HepG2 (cell line): ENCODE measurements around the gene ACSM2B. TPM values are rescaled to one million over a fixed set of nuclear protein-coding genes. Genes with fewer than 3 reads are reported as not detected.

ENCODE experiments used
- AHDC1 ChIP-seq: sonication (generic); formaldehyde crosslinking; IDR thresholded peaks from 2 replicates; pipeline ENCODE4 v1.5.1; 2020; ENCODE audit warnings: mild to moderate bottlenecking, missing genetic modification reagents, borderline replicate concordance
- ASH2L ChIP-seq: fragments of 300-600, 200-600 bp; sonication (generic); IDR thresholded peaks from 2 replicates; pipeline ENCODE4 v1.7.0; 2017; ENCODE audit warnings: low read depth, mild to moderate bottlenecking, moderate library complexity, mixed read lengths, low read length; ENCODE audit not compliant: insufficient read length
- ATF7-NPFF ChIP-seq: sonication (generic); formaldehyde crosslinking; IDR thresholded peaks from 2 replicates; pipeline ENCODE4 v1.8.1; 2023; ENCODE audit warnings: mild to moderate bottlenecking, low read depth, missing genetic modification reagents, moderate library complexity
- ELF3 ChIP-seq: IDR thresholded peaks from 2 replicates; pipeline ENCODE4 v1.6.1; 2016; ENCODE audit warnings: missing genetic modification reagents, missing compliant biosample characterization
- FOXJ3 ChIP-seq: sonication (generic); formaldehyde crosslinking; IDR thresholded peaks from 2 replicates; pipeline ENCODE4 v1.4.0; 2020; ENCODE audit warnings: missing genetic modification reagents, mild to moderate bottlenecking, borderline replicate concordance
- ISL2 ChIP-seq: sonication (generic); formaldehyde crosslinking; IDR thresholded peaks from 2 replicates; pipeline ENCODE4 v1.5.0; 2020; ENCODE audit warnings: missing genetic modification reagents
- ISX ChIP-seq: sonication (generic); formaldehyde crosslinking; conservative IDR thresholded peaks from 2 replicates; pipeline ENCODE4 v1.5.0; 2020; ENCODE audit warnings: missing genetic modification reagents
- KAT8 ChIP-seq: IDR thresholded peaks from 2 replicates; pipeline ENCODE4 v1.6.1; 2016; ENCODE audit warnings: missing genetic modification reagents, missing compliant biosample characterization
- KLF9 ChIP-seq: IDR thresholded peaks from 2 replicates; pipeline ENCODE4 v1.6.1; 2016; ENCODE audit warnings: low read depth
- MIER3 ChIP-seq: IDR thresholded peaks from 2 replicates; pipeline ENCODE4 v1.6.1; 2016; ENCODE audit warnings: missing compliant biosample characterization, borderline replicate concordance
- SRSF9 ChIP-seq: fragments of 200-400 bp; formaldehyde crosslinking; IDR thresholded peaks from 2 replicates; pipeline ENCODE4 v1.6.1; 2018; ENCODE audit warnings: borderline replicate concordance, mild to moderate bottlenecking, low read depth, low read length; ENCODE audit not compliant: insufficient read depth, poor library complexity, severe bottlenecking
- TBP ChIP-seq: sonication (generic); formaldehyde crosslinking; IDR thresholded peaks from 2 replicates; pipeline ENCODE4 v1.5.0; 2020; ENCODE audit warnings: missing genetic modification reagents
- THAP9 ChIP-seq: sonication (generic); formaldehyde crosslinking; IDR thresholded peaks from 2 replicates; pipeline ENCODE4; 2020; ENCODE audit warnings: missing genetic modification reagents, mild to moderate bottlenecking, borderline replicate concordance
- ZBTB26 ChIP-seq: IDR thresholded peaks from 2 replicates; pipeline ENCODE4 v1.6.1; 2016; ENCODE audit warnings: missing compliant biosample characterization, missing genetic modification reagents, borderline replicate concordance
- ZFP1 ChIP-seq: IDR thresholded peaks from 2 replicates; pipeline ENCODE4 v1.6.1; 2016
- ZNF276 ChIP-seq: sonication (generic); formaldehyde crosslinking; IDR thresholded peaks from 2 replicates; pipeline ENCODE4 v1.4.0; 2020; ENCODE audit warnings: mild to moderate bottlenecking, low read depth, missing genetic modification reagents
- ZNF749 ChIP-seq: sonication (generic); formaldehyde crosslinking; IDR thresholded peaks from 2 replicates; pipeline ENCODE4 v1.8.0; 2022; ENCODE audit warnings: mild to moderate bottlenecking, missing genetic modification reagents, moderate library complexity, borderline replicate concordance
- polyA plus RNA-seq, 8 experiments: library from polyadenylated mRNA; depleted of rRNA in 3 of 8; stranded (reverse) in 7 of 8; unstranded in 1 of 8; fragments of >200 nt; fragmentation: Illumina TruSeq in 4 of 8; extraction: Trizol in 4 of 8; gene quantifications; 2 replicates each; pipeline versions ENCODE4 v1.2.1 to v1.2.3, GENCODE V29; 2011 to 2016; ENCODE audit warnings: low read depth in 4 of 8, missing spikeins in 1 of 8, mixed read lengths in 1 of 8; ENCODE audit not compliant: insufficient read depth in 1 of 8
- total RNA-seq, 5 experiments: library from RNA; depleted of rRNA; stranded (reverse); fragments of >200 nt; fragmentation: Illumina TruSeq; extraction: Trizol; gene quantifications; 2 replicates each; pipeline ENCODE4 v1.2.3, GENCODE V29; 2016; ENCODE audit warnings: low read depth in 1 of 5

The ACSM2B gene
- total and polyA plus RNA-seq, 2 of the 13 experiments (the other 11 are each of a cell fraction or from before 2014, with no cell fraction given): 22.9 to 34.0 TPM

- TF ChIP-seq ZBTB26 (CRISPR knock-in tag) (peak; percentile 59; the same call in 1 of the 2 replicates), ZFP1 (CRISPR knock-in tag) (peak; percentile 86), MIER3 (CRISPR knock-in tag) (peak; percentile 98; the same call in 1 of the 2 replicates), ZNF276 (CRISPR knock-in tag) (peak; percentile 94), THAP9 (peak; percentile 41; the same call in 1 of the 2 replicates), AHDC1 (peak; percentile 99), KAT8 (CRISPR knock-in tag) (peak; percentile 87), ZNF749 (CRISPR knock-in tag) (no peak; the same call in 1 of the 2 replicates), ISX (CRISPR knock-in tag) (peak; percentile 83; the same call in 1 of the 2 replicates), FOXJ3 (CRISPR knock-in tag) (peak; percentile 97), ISL2 (CRISPR knock-in tag) (peak; percentile 97), KLF9 (CRISPR knock-in tag) (peak; percentile 70; the same call in 1 of the 2 replicates), ASH2L (peak; percentile 80), SRSF9 (no peak), ELF3 (peak; percentile 96), TBP (CRISPR knock-in tag) (0 out of 2 replicates have a peak, but pooled peaks have one; percentile 52), ATF7-NPFF (CRISPR knock-in tag) (peak; percentile 43)
Measured at GRCh38 chr16:20598832-20599469, 22.8 kb upstream of the ACSM2B start (continued).
